Prostate gland (tissue), 2 donors: ENCODE data around the gene PTPN14. TPM values are rescaled to one million over a fixed set of nuclear protein-coding genes. Genes with fewer than 3 reads are reported as not detected.

Source experiments
- DNase-seq: peaks from one replicate; pipeline ENCODE4 v3.0.0-alpha.2; 2019; ENCODE audit warnings: low spot score
- H3K27ac ChIP-seq, 2 donors: fragments of 200-600 bp; sonication (generic); 2 replicates each; pipeline ENCODE4 v1.5.1; 2017 to 2019
- H3K27me3 ChIP-seq: fragments of 200-600 bp; sonication (generic); replicated peaks from 2 replicates; pipeline ENCODE4 v1.5.1; 2019; ENCODE audit not compliant: insufficient read depth
- H3K36me3 ChIP-seq, 2 donors: fragments of 200-600 bp; sonication (generic); 1 replicate in 1 of 2; 2 replicates in 1 of 2; pipeline versions ENCODE4 v1.5.1 to v1.8.1; 2017 to 2019
- H3K4me1 ChIP-seq: fragments of 200-600 bp; sonication (generic); replicated peaks from 2 replicates; pipeline ENCODE4 v1.5.1; 2019
- H3K4me3 ChIP-seq, 2 donors: fragments of 200-600 bp; sonication (generic); 2 replicates each; pipeline ENCODE4 v1.5.1; 2017 to 2019
- H3K9me3 ChIP-seq: fragments of 200-600 bp; sonication (generic); 2 replicates; pipeline ENCODE4 v1.5.1; 2017
- POLR2A ChIP-seq: fragments of 450-650 bp; IDR thresholded peaks from one replicate; pipeline ENCODE4 v1.6.1; 2016; ENCODE audit warnings: antibody characterized with exemption, mild to moderate bottlenecking
- POLR2AphosphoS5 ChIP-seq: sonication (generic); formaldehyde crosslinking; IDR thresholded peaks from one replicate; pipeline ENCODE4 v1.6.1; 2017; ENCODE audit warnings: antibody characterized with exemption
- WGBS: methylation state at CpG from one replicate; pipeline ENCODE4 v1.1.5; 2018; 5-methylcytosine and 5-hydroxymethylcytosine counted together
- intact Hi-C: fragments of 100-400 bp; cut with DNase I; formaldehyde crosslinking; loops from one replicate; pipeline ENCODE4 v1.14.2; 2022
- total RNA-seq, 2 donors: library from RNA; depleted of rRNA; stranded (reverse); fragments of >200 nt; gene quantifications; one replicate each; pipeline ENCODE4 v1.1.0, GENCODE V29; 2016
- TF ChIP-seq, protein P1 (sequence below), 4 experiments: fragments of 200-600 bp in 2 of 4; fragments of 450-650 bp in 2 of 4; sonication (generic) in 2 of 4; IDR thresholded peaks; 1 replicate in 3 of 4; 2 replicates in 1 of 4; pipeline ENCODE4 v1.5.1; 2016 to 2019; ENCODE audit warnings: antibody characterized with exemption in 4 of 4, mild to moderate bottlenecking in 2 of 4, moderate library complexity in 2 of 4

The PTPN14 gene
- total RNA-seq, 2 donors from 2014 or later, result 36.6 to 54.0 TPM

GRCh38 chr1:214419650-214420049 is 131.8 kb downstream of the PTPN14 start:
- no peak for DNase-seq
- H3K9me3 ChIP-seq, result no peaks in the 10 kb centered on the region
- no peaks in the 10 kb centered on the region for H3K27me3 ChIP-seq
- no peaks in the 10 kb centered on the region for H3K36me3 ChIP-seq
- intact Hi-C loops, result loop anchor here (2.0 kb wide), 1 partner anchor 131 kb away; the partner anchor contains the start of gene PTPN14
- 20% methylated on average over 3 of the region's 3 CpGs for WGBS
- H3K27ac ChIP-seq, result no peak overlapping the region
- H3K4me1 ChIP-seq, result no peaks in the 10 kb centered on the region
- TF ChIP-seq POLR2AphosphoS5 (no peak), POLR2A (no peak)
- TF ChIP-seq, protein P1, sequence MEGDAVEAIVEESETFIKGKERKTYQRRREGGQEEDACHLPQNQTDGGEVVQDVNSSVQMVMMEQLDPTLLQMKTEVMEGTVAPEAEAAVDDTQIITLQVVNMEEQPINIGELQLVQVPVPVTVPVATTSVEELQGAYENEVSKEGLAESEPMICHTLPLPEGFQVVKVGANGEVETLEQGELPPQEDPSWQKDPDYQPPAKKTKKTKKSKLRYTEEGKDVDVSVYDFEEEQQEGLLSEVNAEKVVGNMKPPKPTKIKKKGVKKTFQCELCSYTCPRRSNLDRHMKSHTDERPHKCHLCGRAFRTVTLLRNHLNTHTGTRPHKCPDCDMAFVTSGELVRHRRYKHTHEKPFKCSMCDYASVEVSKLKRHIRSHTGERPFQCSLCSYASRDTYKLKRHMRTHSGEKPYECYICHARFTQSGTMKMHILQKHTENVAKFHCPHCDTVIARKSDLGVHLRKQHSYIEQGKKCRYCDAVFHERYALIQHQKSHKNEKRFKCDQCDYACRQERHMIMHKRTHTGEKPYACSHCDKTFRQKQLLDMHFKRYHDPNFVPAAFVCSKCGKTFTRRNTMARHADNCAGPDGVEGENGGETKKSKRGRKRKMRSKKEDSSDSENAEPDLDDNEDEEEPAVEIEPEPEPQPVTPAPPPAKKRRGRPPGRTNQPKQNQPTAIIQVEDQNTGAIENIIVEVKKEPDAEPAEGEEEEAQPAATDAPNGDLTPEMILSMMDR (IDR thresholded peaks at IDR 0.05), result no peak
- no peak overlapping the region for H3K4me3 ChIP-seq

- H3K27me3 ChIP-seq, result no peaks in the 10 kb centered on the region
- WGBS, result 0% methylated on average over 1 of the region's 1 CpG
- DNase-seq, result no peak
- no peak overlapping the region for H3K4me3 ChIP-seq
- H3K27ac ChIP-seq, result no peak overlapping the region
- no peaks in the 10 kb centered on the region for H3K9me3 ChIP-seq
- no peaks in the 10 kb centered on the region for H3K36me3 ChIP-seq
- H3K4me1 ChIP-seq, result no peaks in the 10 kb centered on the region
- intact Hi-C loops, result loop anchor here (2.0 kb wide), 1 partner anchor 132 kb away; the partner anchor contains the start of gene PTPN14
- TF ChIP-seq POLR2A, result no peak
- TF ChIP-seq, protein P1 (IDR thresholded peaks at IDR 0.05), result no peak
- no peak for TF ChIP-seq POLR2AphosphoS5
Observed at GRCh38 chr1:214418391-214418790, 133.0 kb downstream of the PTPN14 start.

DNA sequence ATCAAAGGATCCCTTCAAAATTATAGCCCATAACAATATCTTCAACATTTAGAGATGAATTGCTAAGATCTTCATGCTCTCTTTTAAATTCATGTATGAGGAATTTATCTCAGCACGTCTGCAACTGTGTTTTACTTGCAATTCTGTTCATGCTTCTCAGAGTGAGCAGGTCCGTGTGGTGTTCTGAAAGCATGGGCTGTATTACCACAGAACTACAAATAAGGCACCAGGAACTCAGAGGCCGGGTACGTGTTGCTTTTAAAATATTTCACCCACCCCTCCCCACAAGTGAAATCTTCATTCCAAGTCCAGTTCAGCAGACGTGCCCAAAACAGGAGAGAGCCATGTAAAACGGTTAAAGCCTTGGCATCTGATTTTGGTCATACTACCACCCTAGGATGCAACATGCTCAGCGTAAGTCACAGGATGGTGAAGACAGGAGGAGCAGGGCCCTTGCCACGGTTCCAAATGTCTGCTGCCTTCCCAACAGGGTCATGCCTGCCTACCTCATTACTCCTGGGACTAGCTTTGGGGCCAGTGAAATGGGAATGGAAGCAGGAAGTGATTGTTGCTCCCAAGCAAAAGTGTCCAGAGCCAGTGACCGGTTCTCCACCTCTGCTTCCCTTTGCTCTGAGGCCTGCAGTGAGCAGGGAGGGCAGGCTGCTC is 133.7 kb downstream of the PTPN14 start:
- intact Hi-C loops, result loop anchor here (2.0 kb wide), 1 partner anchor 133 kb away; the partner anchor contains the start of gene PTPN14
- Histone ChIP-seq H3K4me3 (no peak overlapping the region), H3K9me3 (no peaks in the 10 kb centered on the region), H3K27me3 (no peaks in the 10 kb centered on the region), H3K27ac (no peak overlapping the region), H3K4me1 (no peaks in the 10 kb centered on the region), H3K36me3 (no peaks in the 10 kb centered on the region)
- TF ChIP-seq POLR2AphosphoS5 (no peak), POLR2A (no peak)
- TF ChIP-seq, protein P1 (IDR thresholded peaks at IDR 0.05), result no peak
- DNase-seq, result no peak
- 70% methylated on average over 9 of the region's 9 CpGs for WGBS

GRCh38 chr1:214416858-214417257 is 134.5 kb downstream of the PTPN14 start:
- intact Hi-C loops, result no loop called here
- Histone ChIP-seq H3K27me3 (no peaks in the 10 kb centered on the region), H3K9me3 (no peaks in the 10 kb centered on the region), H3K27ac (no peak overlapping the region), H3K36me3 (no peaks in the 10 kb centered on the region), H3K4me3 (no peak overlapping the region), H3K4me1 (no peaks in the 10 kb centered on the region)
- no peak for DNase-seq
- 89% methylated on average over 2 of the region's 2 CpGs for whole genome bisulfite sequencing
- TF ChIP-seq POLR2AphosphoS5 (no peak), POLR2A (no peak)
- TF ChIP-seq, protein P1 (IDR thresholded peaks at IDR 0.05), result no peak

- H3K27ac ChIP-seq, result no peak overlapping the region
- no peaks in the 10 kb centered on the region for H3K36me3 ChIP-seq
- DNase-seq, result no peak
- no peaks in the 10 kb centered on the region for H3K4me1 ChIP-seq
- no peak overlapping the region for H3K4me3 ChIP-seq
- H3K27me3 ChIP-seq, result no peaks in the 10 kb centered on the region
- intact Hi-C loops, result no loop called here
- TF ChIP-seq POLR2A (no peak), POLR2AphosphoS5 (no peak)
- TF ChIP-seq, protein P1 (IDR thresholded peaks at IDR 0.05), result no peak
- no peaks in the 10 kb centered on the region for H3K9me3 ChIP-seq
- WGBS, result 40% methylated on average over 2 of the region's 2 CpGs
Observed at GRCh38 chr1:214416417-214416816, 135.0 kb downstream of the PTPN14 start.
